AG04449 (cell line): ENCODE measurements around the gene PDE6A.

Experiments used
- CTCF ChIA-PET: fragments of 350-600 bp; formaldehyde crosslinking; extraction: SDS; loops from one replicate; lab custom pipeline; 2021; ENCODE audit warnings: antibody characterized with exemption; lab: Yijun Ruan, JAX
- POLR2A ChIA-PET: fragments of 400-600, 350-600 bp; formaldehyde crosslinking; extraction: SDS; loops from one replicate; lab custom pipeline; 2020; ENCODE audit warnings: antibody characterized with exemption, inconsistent platforms; lab: Yijun Ruan, JAX
- DNase-seq: peaks from one replicate; pipeline ENCODE4 v3.0.0-alpha.2; 2010; ENCODE audit warnings: low read depth, low spot score
- H3K4me3 ChIP-seq: 2 replicates; pipeline ENCODE4 v1.5.1; 2011; ENCODE audit warnings: low read depth, mild to moderate bottlenecking, control low read depth, low read length
- CTCF ChIP-seq: IDR thresholded peaks from one replicate; pipeline ENCODE4 v1.5.1; 2011; ENCODE audit warnings: mild to moderate bottlenecking, moderate library complexity, low read length, control low read depth, inconsistent platforms; ENCODE audit not compliant: insufficient read depth; ENCODE audit errors: missing control alignments

PDE6A gene

GRCh38 chr5:149854866-149855265 is 89.7 kb downstream of the PDE6A start:
- no peak overlapping the region for H3K4me3 ChIP-seq
- ChIA-PET CTCF (interaction anchor here (0.9 to 16.8 kb wide), 18 partner anchors 13 to 216 kb away, joined by 3 to 568 read pairs (median 4); partner anchors contain the start of gene SLC26A2), POLR2A (no interaction called here)
- TF ChIP-seq CTCF: no peak
- DNase-seq: no peak

- POLR2A ChIA-PET: interaction anchor here (1.3 kb wide), 1 partner anchor 107 kb away, joined by 5 read pairs; the partner anchor contains the start of gene SLC26A2
- no peak for TF ChIP-seq CTCF
- no peak overlapping the region for H3K4me3 ChIP-seq
- CTCF ChIA-PET: interaction anchor here (0.9 to 16.8 kb wide), 22 partner anchors 15 to 365 kb away, joined by 3 to 568 read pairs (median 6); partner anchors contain the start of gene SLC26A2
- no peak for DNase-seq
Measured at GRCh38 chr5:149853701-149854100, 90.9 kb downstream of the PDE6A start.

- ChIA-PET POLR2A (interaction anchor here (1.3 kb wide), 1 partner anchor 107 kb away, joined by 5 read pairs; the partner anchor contains the start of gene SLC26A2), CTCF (interaction anchor here (0.7 to 16.8 kb wide), 31 partner anchors 15 to 396 kb away, joined by 3 to 568 read pairs (median 5); partner anchors contain the start of gene SLC26A2)
- no peak for TF ChIP-seq CTCF
- no peak for DNase-seq
- no peak overlapping the region for H3K4me3 ChIP-seq
Measured at GRCh38 chr5:149853331-149853648, 91.3 kb downstream of the PDE6A start.

- POLR2A ChIA-PET: interaction anchor here (1.3 kb wide), 1 partner anchor 108 kb away, joined by 5 read pairs; the partner anchor contains the start of gene SLC26A2
- DNase-seq: peak; percentile 29
Measured at GRCh38 chr5:149852641-149853330, 91.8 kb downstream of the PDE6A start.

GRCh38 chr5:149851211-149851610 is 93.4 kb downstream of the PDE6A start:
- CTCF ChIA-PET: interaction anchor here (1.1 to 16.8 kb wide), 9 partner anchors 16 to 213 kb away, joined by 3 to 568 read pairs (median 59); partner anchors contain the start of gene SLC26A2
- POLR2A ChIA-PET: no interaction called here
- no peak for DNase-seq
- H3K4me3 ChIP-seq: no peak overlapping the region
- no peak for TF ChIP-seq CTCF

More at GRCh38 chr5:149852641-149853330, 91.8 kb downstream of the PDE6A start:
- CTCF ChIA-PET: interaction anchor here (0.6 to 16.8 kb wide), 48 partner anchors 15 to 396 kb away, joined by 3 to 568 read pairs (median 4); partner anchors contain the start of gene SLC26A2
- H3K4me3 ChIP-seq: no peak overlapping the region
- TF ChIP-seq CTCF: peak; percentile 86
